GM12891 (cell line): ENCODE measurements around the gene SETBP1.

ENCODE experiments used
- PAX5 ChIP-seq: IDR thresholded peaks from 2 replicates; pipeline ENCODE4 v1.6.1; 2011; ENCODE audit warnings: low read length, moderate library complexity, mild to moderate bottlenecking; ENCODE audit not compliant: insufficient read depth, severe bottlenecking
- POLR2A ChIP-seq: IDR thresholded peaks from 2 replicates; pipeline ENCODE4 v1.6.1; 2011; ENCODE audit warnings: low read depth, low read length, control low read depth
- POLR2AphosphoS5 ChIP-seq: IDR thresholded peaks from 2 replicates; pipeline ENCODE4 v1.6.1; 2011; ENCODE audit warnings: low read depth, low read length, control low read depth

DNA sequence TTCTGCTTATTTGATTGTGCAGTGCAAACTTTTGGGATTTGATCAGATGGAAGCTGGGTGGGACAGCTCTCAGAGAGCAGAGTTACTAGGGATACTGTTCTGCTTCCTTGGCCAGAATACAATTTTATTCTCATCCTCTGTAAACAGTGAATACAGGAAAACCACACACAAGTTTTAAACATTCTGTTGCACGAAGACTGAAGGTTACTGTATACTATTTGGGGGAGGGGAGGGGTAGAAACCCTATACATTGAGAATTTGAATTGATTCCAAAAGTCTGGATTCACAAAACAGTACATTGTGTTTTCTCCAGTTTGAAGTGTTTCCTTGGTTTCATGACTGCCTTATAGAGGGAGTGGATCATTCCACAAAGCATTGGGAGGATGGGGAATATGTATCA is 149.9 kb downstream of the SETBP1 start:
- TF ChIP-seq POLR2A (no peak), POLR2AphosphoS5 (no peak), PAX5 (no peak)
